Inflammatory macrophage treated with lipopolysaccharide for 4 hours (primary cell): ENCODE measurements around the gene SEC24C.

ENCODE experiments used
- DNase-seq: peaks from one replicate; pipeline ENCODE4 v3.0.0-alpha.2; 2020

SEC24C gene

DNA sequence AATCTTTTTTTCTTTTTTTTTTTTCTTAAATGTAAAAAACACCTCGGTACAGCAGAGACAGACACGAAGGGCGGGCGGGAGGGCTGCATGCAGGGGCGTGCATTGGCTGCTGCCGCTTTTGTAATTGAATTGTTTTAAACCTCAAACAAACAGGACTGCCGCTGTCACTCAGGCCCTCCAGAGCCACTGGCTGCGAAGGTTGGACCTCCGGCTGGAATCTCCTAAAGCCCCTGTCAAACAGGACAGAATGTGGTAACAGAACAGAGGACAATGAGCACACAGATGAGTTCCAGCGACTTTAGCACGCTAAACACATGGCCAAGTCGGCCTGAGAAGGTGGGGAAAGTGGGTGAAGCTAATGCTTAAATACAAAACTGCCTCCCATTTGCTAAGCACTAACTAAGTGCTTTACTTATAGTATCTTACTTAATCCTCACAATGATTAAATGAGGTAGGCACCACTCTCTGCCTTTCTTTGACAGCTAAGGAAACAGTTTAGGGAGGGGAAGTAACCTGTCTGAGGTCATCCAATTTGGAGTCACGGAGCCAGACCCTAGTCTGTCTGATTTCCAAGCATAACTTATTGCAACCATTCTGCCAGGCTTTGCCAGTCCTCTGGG is 70.2 kb downstream of the SEC24C start:
- DNase-seq, result no peak

- peak; percentile 21 for DNase-seq
Observed at GRCh38 chr10:73814896-73815718, 70.9 kb downstream of the SEC24C start.

DNA sequence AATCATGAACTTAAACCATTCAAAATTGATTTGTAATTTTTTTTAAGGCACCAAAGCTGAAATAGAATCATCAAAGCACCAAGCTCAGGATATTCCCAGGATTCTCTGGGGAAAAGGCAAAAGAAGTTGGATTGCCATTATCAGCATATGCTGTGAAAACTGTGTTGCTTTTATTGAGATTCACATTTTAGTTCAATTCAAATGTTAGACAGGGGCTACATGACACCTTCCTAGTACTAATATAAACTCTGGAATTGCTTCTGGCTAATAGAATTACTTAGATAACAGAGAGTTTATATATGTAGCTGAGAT is 71.5 kb downstream of the SEC24C start:
- DNase-seq, result no peak

GRCh38 chr10:73816917-73817729 is 73.0 kb downstream of the SEC24C start:
- DNase-seq, result no peak

DNA sequence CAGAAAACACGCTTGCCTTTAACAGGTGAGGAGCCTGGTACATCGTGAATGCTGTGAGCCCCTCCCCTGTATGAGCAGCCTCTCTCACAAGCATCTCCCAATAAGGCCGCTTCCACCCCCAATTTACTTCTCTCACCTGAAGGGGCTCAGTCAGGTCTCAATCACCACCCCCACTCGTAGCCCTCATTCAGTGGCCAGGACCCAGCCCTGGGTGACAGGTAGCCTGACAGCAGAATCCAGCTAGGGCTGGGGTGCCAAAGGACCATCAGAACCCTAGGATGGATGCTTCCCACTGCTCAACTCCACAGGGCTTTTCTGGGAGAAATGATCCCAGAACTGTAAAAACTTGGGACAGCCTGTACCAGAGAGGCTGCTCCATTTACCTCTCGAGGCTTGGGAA is 73.7 kb downstream of the SEC24C start:
- DNase-seq, result no peak

GRCh38 chr10:73818402-73818801 is 74.2 kb downstream of the SEC24C start:
- DNase-seq, result no peak

DNA sequence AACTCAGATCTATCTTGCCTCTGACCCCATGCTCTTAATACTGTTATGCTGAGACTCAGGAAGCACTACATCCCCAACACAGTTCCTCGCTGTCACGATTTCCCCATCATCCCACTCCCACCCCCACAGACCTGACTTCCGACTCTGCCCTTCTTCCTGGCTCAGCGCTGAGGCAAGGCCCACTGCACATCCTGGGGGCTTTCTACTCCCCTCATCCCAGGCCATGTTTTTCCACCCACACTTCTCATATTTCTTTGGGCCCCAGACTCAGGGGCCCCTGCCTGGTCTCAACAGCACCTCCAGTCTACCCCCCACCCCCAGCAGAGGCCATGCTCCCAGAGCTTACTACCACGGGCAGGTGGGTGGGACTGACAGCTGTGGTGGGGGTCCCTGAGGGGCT is 74.9 kb downstream of the SEC24C start:
- peak; percentile 37 for DNase-seq

DNA sequence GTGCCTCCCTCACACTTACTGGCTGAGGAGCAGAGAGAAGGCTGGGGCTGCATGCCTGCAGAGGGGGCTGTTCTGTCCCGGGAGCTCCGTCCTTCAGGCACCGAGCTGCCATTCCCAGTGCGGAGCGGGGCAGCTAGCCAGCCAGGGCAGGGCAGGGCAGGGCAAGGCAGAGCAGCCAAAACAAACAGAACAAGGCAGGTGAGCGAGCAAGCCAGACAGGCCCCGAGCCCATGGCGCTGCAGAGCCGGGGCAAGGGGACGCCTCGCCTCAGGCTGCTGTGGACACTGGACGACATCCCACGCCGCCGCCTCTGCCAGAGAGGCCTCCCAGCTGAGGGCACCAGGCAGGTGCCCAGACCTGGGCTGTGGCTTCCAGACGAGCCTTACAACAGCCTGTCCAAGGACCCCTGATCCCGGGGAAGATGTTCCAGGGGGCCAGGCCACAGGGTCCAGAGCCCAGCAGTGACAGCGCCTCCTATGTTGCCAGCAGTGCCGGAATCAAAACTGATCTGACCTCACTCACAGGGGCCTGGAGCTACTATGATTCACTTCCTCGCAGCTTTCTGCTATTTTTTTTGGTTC is 75.4 kb downstream of the SEC24C start:
- peak; percentile 18 for DNase-seq
